Stimulated activated CD4-positive, alpha-beta T cell treated with anti-CD3 and anti-CD28 coated beads, TNF-alpha, amount 100 ng/mL, for 1 hour (primary cell): ENCODE data around the gene IRX6.

Source experiments
- DNase-seq, 3 donors: peaks; one replicate each; pipeline ENCODE4 v3.0.0-alpha.2; 2020; ENCODE audit warnings: low read depth in 3 of 3, low spot score in 1 of 3

Gene IRX6

GRCh38 chr16:55323637-55324271 lies at the start of gene IRX6:
Gene IRX6 (plus strand): TSS chr16:55324203. CDS start chr16:55325092, 889 bp downstream.
- no peak for DNase-seq

GRCh38 chr16:55274391-55274790 lies 49.6 kb upstream of the IRX6 start:
- no peak for DNase-seq

- DNase-seq: no peak
Observed at GRCh38 chr16:55275167-55275566, 48.8 kb upstream of the IRX6 start.

GRCh38 chr16:55275869-55276268 lies 48.1 kb upstream of the IRX6 start:
- no peak for DNase-seq

DNA sequence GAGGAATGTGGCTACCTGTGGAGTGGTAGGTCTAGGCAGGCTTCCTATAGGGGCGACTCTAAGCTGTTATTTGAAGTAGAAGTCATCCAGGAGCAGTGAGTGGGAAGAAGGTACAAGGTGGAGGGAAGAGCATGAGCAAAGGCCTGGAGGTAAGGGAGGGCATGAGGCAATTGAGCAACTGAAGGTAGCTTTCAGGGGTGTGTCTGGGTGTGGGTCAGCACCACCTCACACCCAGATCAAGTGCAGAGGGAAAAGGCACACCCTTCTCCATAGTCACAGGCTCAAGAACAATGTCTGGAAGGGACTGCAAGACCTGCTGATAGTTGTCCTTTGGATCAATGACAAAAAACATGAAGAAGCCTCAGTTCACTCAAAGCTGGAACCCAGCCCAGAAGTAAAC lies 46.5 kb upstream of the IRX6 start:
- no peak for DNase-seq

DNA sequence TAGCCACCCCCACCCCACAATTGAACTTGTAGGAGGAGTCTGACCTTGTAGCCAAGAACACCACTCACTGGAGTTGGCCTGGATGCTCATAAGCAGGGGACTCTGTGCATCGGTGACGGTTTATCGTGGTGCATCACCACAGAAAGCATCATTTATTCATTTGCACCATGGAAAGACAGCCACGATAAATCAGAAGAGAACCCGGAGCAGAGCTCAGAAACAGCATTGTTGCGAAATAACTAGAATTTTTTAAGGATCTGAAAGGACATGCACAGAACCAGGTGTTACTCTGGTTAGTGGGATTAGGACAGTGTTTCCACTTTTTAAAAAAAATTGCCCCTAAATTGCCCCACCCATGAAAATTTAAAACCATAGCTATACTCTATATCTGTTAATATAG lies 44.4 kb upstream of the IRX6 start:
- DNase-seq: no peak

DNA sequence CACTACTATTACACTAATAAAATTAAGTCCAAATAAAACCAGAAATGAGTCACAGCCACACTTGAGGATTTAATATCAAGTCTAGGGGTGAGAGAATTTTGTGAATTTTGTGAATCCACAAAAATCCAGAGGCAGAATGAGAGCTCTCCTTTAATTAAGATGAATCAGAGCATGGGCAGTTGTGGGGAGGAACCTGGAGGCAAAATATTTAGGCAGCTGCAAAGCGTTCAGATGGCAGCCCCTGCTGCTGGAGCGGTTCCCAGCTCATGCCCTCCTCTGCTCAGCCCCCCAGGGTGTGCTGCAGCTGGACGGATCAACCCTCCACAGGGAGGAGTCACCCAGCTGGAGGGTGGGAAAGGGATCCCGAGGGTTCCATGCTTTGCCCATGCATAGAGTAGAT lies 43.4 kb upstream of the IRX6 start:
- no peak for DNase-seq

DNA sequence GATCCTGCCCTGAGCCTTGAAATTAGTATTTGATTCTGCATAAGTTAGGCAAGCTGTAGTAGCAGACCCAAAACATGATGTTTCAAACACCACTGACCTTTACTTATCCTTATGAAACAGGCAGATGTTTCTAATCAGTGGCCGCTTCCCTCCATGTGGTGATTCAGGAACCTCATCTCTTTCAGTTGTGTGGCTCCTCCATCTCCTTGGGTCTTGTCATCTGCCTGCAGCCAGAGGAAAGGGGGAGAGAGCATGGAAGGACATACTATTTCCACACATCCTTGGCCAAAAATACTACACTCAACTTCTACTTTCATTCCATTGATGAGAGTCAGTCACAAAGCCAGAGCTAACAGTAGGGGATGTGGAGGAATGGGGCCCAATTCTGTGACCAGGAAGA lies 41.6 kb upstream of the IRX6 start:
- DNase-seq: no peak

DNA sequence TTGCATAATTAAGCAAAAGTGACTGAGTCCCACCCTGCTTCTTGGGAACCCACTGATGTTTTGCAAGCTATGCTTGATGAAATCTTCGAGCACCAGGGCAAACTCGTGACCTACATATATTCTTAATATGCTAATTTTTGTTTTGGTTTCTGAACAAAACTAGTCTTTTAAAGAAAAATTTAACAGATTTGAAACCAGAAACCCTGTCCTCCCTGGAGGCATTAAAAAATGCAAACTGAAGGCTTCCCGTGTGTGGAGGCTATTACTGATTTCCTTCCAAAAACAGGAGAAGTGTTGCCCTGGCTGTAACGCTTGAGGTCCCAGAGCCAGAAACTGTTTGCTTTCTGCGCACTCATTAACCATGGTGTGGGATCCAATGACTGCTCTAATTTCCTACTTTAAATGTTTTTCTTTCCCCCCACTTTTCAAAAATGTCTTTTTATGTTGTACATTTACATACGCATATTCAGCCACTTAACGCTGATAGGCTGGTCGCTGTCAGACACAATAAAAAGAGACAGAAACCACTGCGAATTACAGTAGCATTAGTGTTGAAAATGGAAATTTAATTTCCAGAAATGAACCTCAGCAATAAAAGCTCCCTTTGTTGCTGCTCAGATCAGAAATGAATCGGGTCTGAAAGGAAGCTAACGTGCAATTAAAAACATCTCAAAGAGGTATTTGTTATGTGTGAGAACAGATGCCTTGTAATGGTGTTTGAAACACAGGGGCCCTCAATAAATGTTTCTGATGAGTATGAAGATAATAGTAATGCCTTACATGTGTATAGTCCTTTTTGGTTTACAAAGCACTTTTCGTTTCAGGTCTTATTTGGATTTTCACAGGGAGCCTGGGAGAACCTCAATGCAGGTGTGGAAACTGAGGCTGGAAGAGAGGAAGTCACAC lies 39.9 kb upstream of the IRX6 start:
- no peak for DNase-seq

GRCh38 chr16:55284718-55285099 lies 39.3 kb upstream of the IRX6 start:
- DNase-seq: no peak

DNA sequence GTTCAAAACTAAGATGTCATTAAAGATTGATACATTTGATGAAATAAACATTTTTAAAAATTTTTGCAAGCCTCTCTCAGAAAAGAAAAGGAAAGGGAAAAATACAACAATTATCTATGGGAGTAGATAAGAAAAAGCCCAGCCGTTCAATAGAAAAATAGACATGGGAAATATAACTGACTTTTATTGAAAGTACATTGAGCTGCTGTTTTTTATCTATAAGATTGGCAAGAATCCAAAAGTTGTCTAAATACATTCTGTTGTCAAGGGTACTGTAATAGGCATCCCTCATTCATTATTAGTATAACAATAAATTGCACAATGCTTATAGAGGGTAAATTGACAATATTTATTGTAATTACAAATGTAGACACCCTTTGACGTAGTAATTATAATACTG lies 38.4 kb upstream of the IRX6 start:
- DNase-seq: no peak

DNA sequence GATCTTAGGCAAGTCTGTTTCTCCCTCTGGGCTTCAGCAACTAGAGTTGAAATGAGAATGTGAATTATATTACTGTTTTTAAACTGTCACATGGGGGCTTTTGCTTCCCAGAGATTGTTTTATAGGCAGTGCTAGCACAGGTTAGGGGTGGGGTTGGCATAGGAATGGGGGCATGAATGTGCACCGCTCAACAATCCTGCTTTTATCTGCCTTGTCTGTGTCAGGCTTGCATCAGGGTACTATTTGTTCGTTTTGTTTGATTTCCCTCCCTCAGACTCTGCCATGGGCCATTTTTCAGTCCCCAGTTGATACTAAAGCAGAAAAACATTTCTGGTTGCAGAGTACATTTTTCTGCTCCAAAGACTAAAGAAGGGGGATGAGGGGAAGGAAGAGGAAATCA lies 34.6 kb upstream of the IRX6 start:
- DNase-seq: no peak

DNA sequence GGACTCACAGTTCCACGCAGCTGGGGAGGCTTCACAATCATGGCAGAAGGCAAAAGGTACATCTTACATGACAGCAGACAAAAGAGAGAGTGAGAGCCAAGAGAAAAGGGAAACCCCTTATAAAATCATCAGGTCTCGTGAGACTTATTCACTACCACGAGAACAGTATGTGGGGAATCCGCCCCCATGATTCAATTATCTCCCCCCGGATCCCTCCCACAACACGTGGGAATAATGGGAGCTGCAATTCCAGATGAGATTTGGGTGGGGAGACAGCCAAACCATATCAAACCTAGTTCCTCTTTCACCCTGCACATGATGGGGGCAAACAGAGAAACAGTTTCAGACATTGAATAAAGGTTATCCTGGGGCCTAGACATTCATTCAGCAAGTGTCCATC lies 32.2 kb upstream of the IRX6 start:
- no peak for DNase-seq

DNA sequence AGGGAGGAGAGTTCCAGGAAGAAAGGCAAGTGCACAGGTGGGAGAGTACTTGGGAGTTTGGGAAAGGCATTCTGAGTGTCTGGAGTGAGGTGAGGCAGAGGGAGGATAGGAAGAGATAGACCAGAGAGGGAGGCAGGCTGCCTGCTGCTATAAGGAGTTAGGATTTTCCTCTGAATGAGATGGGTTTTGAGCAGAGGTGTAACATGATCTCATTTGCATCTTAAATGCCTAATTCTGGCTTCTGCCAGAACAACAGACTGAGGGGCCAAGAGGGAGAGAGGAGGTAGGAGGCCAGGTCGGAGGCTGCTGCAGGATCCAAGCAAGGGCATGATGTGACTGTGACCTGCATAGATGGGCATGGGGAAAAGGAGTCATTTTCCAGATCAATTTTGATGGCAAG lies 31.5 kb upstream of the IRX6 start:
- no peak for DNase-seq

- DNase-seq: no peak
Observed at GRCh38 chr16:55294129-55294528, 29.9 kb upstream of the IRX6 start.

GRCh38 chr16:55294931-55295342 lies 29.1 kb upstream of the IRX6 start:
- DNase-seq: no peak

DNA sequence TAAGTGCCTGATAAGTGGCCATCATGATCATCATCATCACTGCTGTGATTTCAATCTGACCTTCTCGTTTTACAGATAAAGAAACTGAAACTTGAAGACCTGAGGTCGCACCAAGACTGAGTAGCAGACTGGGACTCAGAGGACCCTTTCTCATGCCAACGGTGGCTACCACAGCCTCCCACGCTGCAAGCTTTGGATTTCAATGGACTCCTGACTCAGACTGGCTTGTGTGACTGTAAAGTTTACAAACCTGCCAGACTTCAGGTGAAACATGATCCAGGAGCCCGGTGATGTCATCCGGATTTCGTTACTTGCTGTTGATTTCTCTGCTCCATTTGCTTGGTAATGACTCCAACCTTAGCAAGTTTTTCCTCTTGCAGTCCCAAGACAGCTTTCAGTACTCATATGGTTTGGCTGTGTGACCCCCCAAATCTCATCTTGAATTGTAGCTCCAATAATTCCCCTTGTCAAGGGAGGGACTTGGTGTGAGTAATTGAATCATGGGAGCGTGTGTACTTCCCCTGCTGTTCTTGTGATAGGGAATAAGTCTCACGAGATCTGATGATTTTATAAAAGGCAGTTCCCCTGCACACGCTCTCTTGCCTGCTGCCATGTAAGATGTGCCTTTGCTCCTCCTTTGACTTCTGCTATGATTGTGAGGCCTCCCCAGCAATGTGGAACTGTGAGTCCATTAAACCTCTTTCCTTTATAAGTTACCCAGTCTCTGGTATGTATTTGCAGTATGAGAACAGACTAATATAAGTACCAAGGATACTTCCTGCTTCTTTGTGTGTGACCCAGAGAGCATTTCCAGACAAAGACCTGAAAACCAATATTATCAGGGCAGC lies 26.7 kb upstream of the IRX6 start:
- no peak for DNase-seq

DNA sequence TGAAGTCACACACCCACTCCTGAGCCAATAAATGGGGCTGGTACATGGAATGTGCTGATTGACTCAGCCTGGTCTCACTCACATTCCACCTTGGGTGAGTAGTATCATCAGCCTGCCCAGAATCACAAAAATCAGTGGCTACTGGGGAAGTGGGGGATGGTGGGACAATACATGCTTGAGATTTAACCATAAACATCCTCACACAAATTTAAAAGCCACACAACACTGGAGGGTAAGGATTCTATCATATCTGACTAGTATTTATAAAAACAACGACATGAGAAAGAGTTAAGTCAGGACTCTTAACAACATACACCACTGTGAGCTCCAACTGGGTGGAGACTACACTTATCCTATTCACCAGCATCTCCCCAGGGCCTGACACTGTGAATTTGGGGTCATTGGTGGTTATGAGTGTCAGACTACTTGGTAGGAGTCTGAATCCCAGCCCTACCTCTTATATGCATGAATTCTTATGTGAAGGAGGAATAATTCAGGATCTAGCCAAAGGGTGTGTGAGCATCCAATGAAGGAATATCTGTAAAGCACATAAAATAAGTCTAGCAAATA lies 26.0 kb upstream of the IRX6 start:
- DNase-seq: no peak

GRCh38 chr16:55301385-55302008 lies 22.5 kb upstream of the IRX6 start:
- no peak for DNase-seq

DNA sequence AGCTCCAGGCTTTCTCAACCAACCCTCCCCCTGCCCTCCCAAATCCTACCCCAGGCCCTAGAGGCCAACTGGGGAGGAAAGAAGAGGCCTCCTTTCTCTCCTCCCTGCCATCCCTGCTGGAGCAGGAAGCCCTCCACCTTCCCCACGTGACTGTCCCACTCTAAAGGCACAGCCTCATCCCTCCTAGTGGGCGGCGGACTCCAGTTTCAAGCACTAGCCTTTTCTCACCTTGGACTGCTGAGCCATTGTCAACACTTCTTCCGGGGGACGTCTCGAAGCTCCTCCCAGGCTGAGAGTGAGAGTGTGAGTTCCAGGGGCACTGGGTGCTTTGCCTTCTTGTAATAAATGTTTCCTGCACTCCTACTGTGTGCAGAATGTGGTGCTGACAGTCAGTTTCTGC lies 21.4 kb upstream of the IRX6 start:
- DNase-seq: no peak

DNA sequence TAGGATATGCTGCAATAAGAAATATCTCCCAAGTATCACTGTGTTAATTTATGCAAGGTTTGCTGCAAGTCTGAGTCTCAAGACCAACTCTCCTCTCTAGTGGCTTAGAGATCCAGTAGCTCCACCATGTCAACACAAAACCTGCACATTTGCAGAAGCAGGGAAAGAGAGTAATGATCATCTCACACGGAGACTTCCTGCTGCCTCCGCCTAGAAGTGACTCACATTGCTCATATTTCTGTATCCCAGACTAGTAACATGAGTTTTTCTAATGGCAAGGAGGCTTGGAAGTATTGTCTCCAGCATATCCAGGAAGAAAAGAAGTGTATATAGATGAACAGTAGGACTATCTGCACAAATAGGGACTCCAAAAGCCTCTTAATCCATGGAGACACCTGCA lies 15.0 kb upstream of the IRX6 start:
- DNase-seq: no peak
